H1 (cell line): ENCODE results near the gene MMS22L. TPM values are rescaled to one million over a fixed set of nuclear protein-coding genes. Genes with fewer than 3 reads are reported as not detected.

Experiments
- CTCF ChIA-PET: fragments of 300-600 bp; sonication (Branson Sonifier 250); formaldehyde crosslinking; loops from one replicate; lab custom pipeline; 2021; ENCODE audit not compliant: partially characterized antibody; lab: Charles Lee
- POLR2A ChIA-PET: fragments of 300-600 bp; sonication (Branson Sonifier 250); formaldehyde crosslinking; loops from one replicate; lab custom pipeline; 2021; ENCODE audit warnings: inconsistent platforms; ENCODE audit not compliant: partially characterized antibody; lab: Charles Lee
- DNase-seq, 2 experiments: peaks; one replicate each; pipeline versions ENCODE4 v3.0.0 to v3.0.0-alpha.2; 2010 to 2022; ENCODE audit warnings: low spot score in 2 of 2, low read depth in 1 of 2, mixed read lengths in 1 of 2
- FAIRE-seq: peaks from 2 replicates; lab custom pipeline; 2011; peaks lifted over from hg19 to GRCh38; lab: Jason Lieb, UNC
- H2AFZ ChIP-seq: 2 replicates; pipeline ENCODE4 v1.8.1; 2012; ENCODE audit warnings: low read length, inconsistent platforms
- H2AK5ac ChIP-seq: 2 replicates; pipeline ENCODE4 v1.6.1; 2013; ENCODE audit warnings: low read depth, low read length
- H2BK120ac ChIP-seq: replicated peaks from 2 replicates; pipeline ENCODE3; 2013; ENCODE audit warnings: low read depth, low read length, inconsistent platforms
- H2BK12ac ChIP-seq: 2 replicates; pipeline ENCODE4 v1.6.1; 2013; ENCODE audit warnings: low read depth, low read length
- H2BK15ac ChIP-seq: 2 replicates; pipeline ENCODE4 v1.6.1; 2013; ENCODE audit warnings: low read length
- H2BK20ac ChIP-seq: 2 replicates; pipeline ENCODE4 v1.6.1; 2013; ENCODE audit warnings: low read length
- H2BK5ac ChIP-seq: 2 replicates; pipeline ENCODE4 v1.6.1; 2013; ENCODE audit warnings: low read depth, low read length
- H3K14ac ChIP-seq: 2 replicates; pipeline ENCODE4 v1.6.1; 2013; ENCODE audit warnings: inconsistent platforms; ENCODE audit not compliant: insufficient read length
- H3K18ac ChIP-seq: 2 replicates; pipeline ENCODE4 v1.6.1; 2013; ENCODE audit warnings: low read length; ENCODE audit errors: extremely low read depth
- H3K23ac ChIP-seq: 2 replicates; pipeline ENCODE4 v1.6.1; 2013; ENCODE audit warnings: inconsistent platforms; ENCODE audit not compliant: insufficient read length
- H3K23me2 ChIP-seq: 2 replicates; pipeline ENCODE4 v1.6.1; 2013; ENCODE audit warnings: low read depth, low read length
- H3K27ac ChIP-seq: 2 replicates; pipeline ENCODE4 v1.6.1; 2011; ENCODE audit warnings: low read depth, low read length, inconsistent platforms
- H3K27me3 ChIP-seq, 4 experiments: replicated peaks in 1 of 4; 1 replicate in 1 of 4; 2 replicates in 3 of 4; pipeline versions ENCODE4 v1.6.1 to v1.8.1; 2011 to 2013; ENCODE audit warnings: low read length in 3 of 4, mild to moderate bottlenecking in 3 of 4, inconsistent platforms in 2 of 4, mixed read lengths in 2 of 4, moderate library complexity in 1 of 4; ENCODE audit not compliant: control insufficient read depth in 3 of 4, insufficient read depth in 3 of 4; ENCODE audit errors: extremely low read depth in 1 of 4
- H3K36me3 ChIP-seq, 4 experiments: 2 replicates each; pipeline versions ENCODE4 v1.6.1 to v1.8.1; 2011 to 2013; ENCODE audit warnings: mild to moderate bottlenecking in 4 of 4, low read length in 3 of 4, moderate library complexity in 2 of 4, control low read depth in 1 of 4, inconsistent platforms in 1 of 4; ENCODE audit not compliant: insufficient read depth in 4 of 4, control insufficient read depth in 2 of 4
- H3K4ac ChIP-seq: replicated peaks from 2 replicates; pipeline ENCODE3; 2013; ENCODE audit warnings: low read length, low read depth, mixed read lengths, inconsistent platforms; ENCODE audit not compliant: insufficient read length
- H3K4me1 ChIP-seq, 4 experiments: replicated peaks in 1 of 4; 1 replicate in 1 of 4; 2 replicates in 3 of 4; pipeline versions ENCODE4 v1.6.1 to v1.8.1; 2011 to 2013; ENCODE audit warnings: low read length in 3 of 4, inconsistent platforms in 2 of 4, mixed read lengths in 1 of 4; ENCODE audit not compliant: insufficient read depth in 4 of 4, control insufficient read depth in 3 of 4
- H3K4me2 ChIP-seq, 2 experiments: 2 replicates each; pipeline versions ENCODE4 v1.6.1 to v1.8.1; 2011 to 2013; ENCODE audit warnings: low read depth in 2 of 2, low read length in 2 of 2, control low read depth in 1 of 2, inconsistent platforms in 1 of 2, mild to moderate bottlenecking in 1 of 2; ENCODE audit not compliant: insufficient read depth in 1 of 2
- H3K4me3 ChIP-seq, 4 experiments: fragments of 200-600, 300-600 bp in 1 of 4; sonication (generic), shearing (Covaris generic), sonication (Bioruptor Twin) in 1 of 4; 2 replicates each; pipeline versions ENCODE4 v1.5.1 to v1.8.1; 2011 to 2016; ENCODE audit warnings: low read length in 4 of 4, low read depth in 3 of 4, control low read depth in 2 of 4, inconsistent platforms in 2 of 4, mild to moderate bottlenecking in 2 of 4, mixed read lengths in 1 of 4, moderate library complexity in 1 of 4; ENCODE audit not compliant: insufficient read depth in 2 of 4; ENCODE audit errors: extremely low read depth in 1 of 4
- H3K56ac ChIP-seq: replicated peaks from 2 replicates; pipeline ENCODE3; 2013; ENCODE audit warnings: low read depth, mild to moderate bottlenecking, mixed read lengths, low read length, inconsistent platforms; ENCODE audit not compliant: insufficient read length
- H3K79me1 ChIP-seq: 2 replicates; pipeline ENCODE4 v1.6.1; 2013; ENCODE audit warnings: low read depth, low read length, control low read depth
- H3K79me2 ChIP-seq, 2 experiments: 2 replicates each; pipeline versions ENCODE4 v1.6.1 to v1.8.1; 2012 to 2013; ENCODE audit warnings: low read length in 2 of 2, mild to moderate bottlenecking in 2 of 2, inconsistent platforms in 1 of 2; ENCODE audit not compliant: insufficient read depth in 2 of 2, control insufficient read depth in 1 of 2
- H3K9ac ChIP-seq, 4 experiments: replicated peaks in 1 of 4; 1 replicate in 1 of 4; 2 replicates in 3 of 4; pipeline versions ENCODE4 v1.6.1 to v1.8.1; 2011 to 2013; ENCODE audit warnings: low read depth in 3 of 4, low read length in 3 of 4, control low read depth in 2 of 4, mild to moderate bottlenecking in 2 of 4, moderate library complexity in 2 of 4, inconsistent platforms in 1 of 4; ENCODE audit errors: extremely low read depth in 1 of 4
- H3K9me3 ChIP-seq, 2 experiments: 2 replicates each; pipeline versions ENCODE4 v1.6.1 to v1.8.1; 2012 to 2013; ENCODE audit warnings: mild to moderate bottlenecking in 2 of 2, moderate library complexity in 2 of 2, control low read depth in 1 of 2, inconsistent platforms in 1 of 2, low read depth in 1 of 2, low read length in 1 of 2, mixed read lengths in 1 of 2; ENCODE audit not compliant: insufficient read depth in 2 of 2
- H4K20me1 ChIP-seq, 2 experiments: replicated peaks in 1 of 2; 2 replicates each; pipeline versions ENCODE3 to v1.8.1; 2011 to 2013; ENCODE audit warnings: inconsistent platforms in 2 of 2, low read length in 2 of 2, mild to moderate bottlenecking in 1 of 2; ENCODE audit not compliant: insufficient read depth in 2 of 2, control insufficient read depth in 1 of 2
- H4K5ac ChIP-seq: 2 replicates; pipeline ENCODE4 v1.6.1; 2013; ENCODE audit warnings: low read length, low read depth, mixed read lengths, inconsistent platforms; ENCODE audit not compliant: insufficient read length
- H4K8ac ChIP-seq: 2 replicates; pipeline ENCODE4 v1.8.0; 2013; ENCODE audit warnings: mild to moderate bottlenecking, moderate library complexity, low read length, inconsistent platforms; ENCODE audit not compliant: insufficient read depth; ENCODE audit errors: extremely low read depth
- H4K91ac ChIP-seq: replicated peaks from 2 replicates; pipeline ENCODE3; 2013; ENCODE audit warnings: low read length, mixed read lengths, inconsistent platforms; ENCODE audit not compliant: insufficient read length
- CBX5 ChIP-seq: fragments of 300-800, 300-1000 bp; sonication (generic); IDR thresholded peaks from 2 replicates; pipeline ENCODE4 v1.7.1; 2016; ENCODE audit warnings: antibody characterized with exemption, low read length, low read depth
- CBX8 ChIP-seq: fragments of 300-800, 300-1000 bp; sonication (generic); IDR thresholded peaks from 2 replicates; pipeline ENCODE4 v1.7.1; 2016; ENCODE audit warnings: low read depth, low read length, borderline replicate concordance
- CREB1 ChIP-seq: IDR thresholded peaks from 2 replicates; pipeline ENCODE4 v1.6.1; 2012; ENCODE audit warnings: inconsistent platforms
- FOSL1 ChIP-seq: IDR thresholded peaks from 2 replicates; pipeline ENCODE4 v1.6.1; 2011; ENCODE audit warnings: mild to moderate bottlenecking, low read depth, low read length, moderate library complexity; ENCODE audit not compliant: insufficient read depth
- GABPA ChIP-seq: IDR thresholded peaks from 2 replicates; pipeline ENCODE4 v1.6.1; 2011; ENCODE audit warnings: mild to moderate bottlenecking, low read length, moderate library complexity, borderline replicate concordance; ENCODE audit not compliant: insufficient read depth
- HDAC6 ChIP-seq: IDR thresholded peaks from one replicate; pipeline ENCODE4 v1.7.1; 2012; ENCODE audit warnings: low read depth, mild to moderate bottlenecking, inconsistent platforms, low read length, moderate library complexity
- JUND ChIP-seq: IDR thresholded peaks from 2 replicates; pipeline ENCODE4 v1.6.1; 2011; ENCODE audit warnings: mild to moderate bottlenecking, improper control_type of control experiment, low read length
- KDM1A ChIP-seq: fragments of 200-600, 300-600 bp; sonication (generic); IDR thresholded peaks from 2 replicates; pipeline ENCODE4 v1.7.1; 2016; ENCODE audit warnings: mild to moderate bottlenecking, low read length, borderline replicate concordance
- MAFK ChIP-seq: IDR thresholded peaks from 2 replicates; pipeline ENCODE4 v1.6.1; 2012; ENCODE audit warnings: low read depth, mild to moderate bottlenecking, improper control_type of control experiment, low read length
- NRF1 ChIP-seq: IDR thresholded peaks from 2 replicates; pipeline ENCODE4 v1.6.1; 2011; ENCODE audit warnings: mild to moderate bottlenecking, low read depth, low read length, improper control_type of control experiment
- POLR2AphosphoS5 ChIP-seq: IDR thresholded peaks from 2 replicates; pipeline ENCODE4 v1.6.1; 2011; ENCODE audit warnings: low read depth, low read length
- SAP30 ChIP-seq: fragments of 300-600 bp; sonication (generic); IDR thresholded peaks from 2 replicates; pipeline ENCODE4 v1.7.1; 2012; ENCODE audit warnings: low read length, moderate library complexity, mild to moderate bottlenecking, inconsistent platforms; ENCODE audit not compliant: insufficient read depth, insufficient replicate concordance
- TBP ChIP-seq: IDR thresholded peaks from 2 replicates; pipeline ENCODE4 v1.6.1; 2011; ENCODE audit warnings: low read depth, low read length, improper control_type of control experiment
- ZNF274 ChIP-seq: IDR thresholded peaks from 2 replicates; pipeline ENCODE4 v1.7.0; 2012; ENCODE audit warnings: low read length, borderline replicate concordance; ENCODE audit errors: extremely low read depth
- polyA plus RNA-seq, 7 experiments: library from polyadenylated mRNA; depleted of rRNA in 3 of 7; stranded (reverse) in 5 of 7; unstranded in 2 of 7; fragments of >200 nt in 5 of 7; fragments of 200-250 nt in 2 of 7; gene quantifications; 1 replicate in 5 of 7; 2 replicates in 1 of 7; 4 replicates in 1 of 7; pipeline versions ENCODE4 v1.2.1 to v1.2.3, GENCODE V29; 2011 to 2013; ENCODE audit warnings: missing spikeins in 2 of 7, mixed read lengths in 2 of 7
- total RNA-seq: library from RNA; stranded (reverse); fragmentation: NEBNext Ultra II Directional; extraction: Animal tissue kit (Norgen Biotek cat#: 25700); gene quantifications from 2 replicates; pipeline ENCODE4 v1.2.1, GENCODE V29; 2021
- TF ChIP-seq, protein P1 (sequence below): IDR thresholded peaks from 2 replicates; pipeline ENCODE4 v1.6.1; 2011; ENCODE audit warnings: low read length, improper control_type of control experiment

The MMS22L gene
- total and polyA plus RNA-seq, 2 of the 8 experiments (the other 6 are each of a cell fraction or from before 2014, with no cell fraction given) = 11.1 to 32.6 TPM

DNA sequence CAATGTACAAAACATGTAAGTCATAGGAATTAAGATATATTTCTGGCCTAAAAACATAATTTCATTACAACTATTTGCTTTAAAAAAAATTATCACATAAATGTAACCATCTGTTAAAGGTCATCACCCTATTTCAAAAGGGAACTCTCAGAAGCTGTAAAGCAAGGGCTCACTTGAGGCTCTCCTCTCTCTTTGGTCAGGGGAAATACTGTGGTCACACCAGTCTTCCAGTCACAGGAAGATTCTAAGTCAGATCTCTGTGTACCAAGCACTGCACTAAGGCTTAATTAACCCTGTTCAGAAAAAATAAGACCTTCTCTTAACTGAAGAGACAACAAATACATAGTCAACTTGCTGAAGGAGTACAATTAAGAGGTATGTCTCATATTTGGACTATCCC, 75.6 kb downstream of the MMS22L start:
- Histone ChIP-seq H4K91ac (no peak overlapping the region), H2BK12ac (no peak overlapping the region), H2BK5ac (no peak overlapping the region), H3K18ac (no peak overlapping the region), H3K14ac (no peak overlapping the region), H3K4ac (no peak overlapping the region), H3K79me1 (no peaks in the 10 kb centered on the region; the same call in 1 of the 2 replicates), H3K4me3 (no peak overlapping the region), H2AK5ac (no peak overlapping the region), H2BK120ac (no peak overlapping the region), H3K79me2 (peaks cover 0 to 13% of the 10 kb centered on the region in 2 experiments; a peak in 2 of 4 replicates), H3K56ac (no peak overlapping the region), H3K4me2 (no peak overlapping the region), H4K5ac (no peak overlapping the region), H2BK15ac (no peak overlapping the region), H4K20me1 (peaks cover 0 to 2% of the 10 kb centered on the region in 2 experiments), H3K9me3 (no peaks in the 10 kb centered on the region), H3K4me1 (peaks cover 0 to 3% (median 0%) of the 10 kb centered on the region in 4 experiments; a peak in 2 of 7 replicates), H3K27ac (no peak overlapping the region), H3K36me3 (no peaks in the 10 kb centered on the region), H3K23ac (no peak overlapping the region), H3K27me3 (no peaks in the 10 kb centered on the region), H2AFZ (no peak overlapping the region), H3K23me2 (no peaks in the 10 kb centered on the region), H3K9ac (no peak overlapping the region), H4K8ac (no peak overlapping the region), H2BK20ac (no peak overlapping the region)
- no peak for DNase-seq
- FAIRE-seq = no peak
- CTCF ChIA-PET = interaction anchor here (1.2 kb wide), 1 partner anchor 9 kb away, joined by 4 read pairs; no protein-coding TSS in a partner anchor
- POLR2A ChIA-PET = no interaction called here
- TF ChIP-seq TBP (no peak), JUND (no peak), GABPA (no peak), MAFK (no peak), CBX8 (no peak), CBX5 (no peak), FOSL1 (no peak), NRF1 (no peak), SAP30 (no peak), HDAC6 (no peak), POLR2AphosphoS5 (no peak), CREB1 (no peak), ZNF274 (no peak), KDM1A (no peak)
- TF ChIP-seq, protein P1, sequence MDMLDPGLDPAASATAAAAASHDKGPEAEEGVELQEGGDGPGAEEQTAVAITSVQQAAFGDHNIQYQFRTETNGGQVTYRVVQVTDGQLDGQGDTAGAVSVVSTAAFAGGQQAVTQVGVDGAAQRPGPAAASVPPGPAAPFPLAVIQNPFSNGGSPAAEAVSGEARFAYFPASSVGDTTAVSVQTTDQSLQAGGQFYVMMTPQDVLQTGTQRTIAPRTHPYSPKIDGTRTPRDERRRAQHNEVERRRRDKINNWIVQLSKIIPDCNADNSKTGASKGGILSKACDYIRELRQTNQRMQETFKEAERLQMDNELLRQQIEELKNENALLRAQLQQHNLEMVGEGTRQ = no peak
